HG02840 (cell line): ENCODE data around the gene PITPNB.

Experiments
- ATAC-seq: cut with Tn5 transposase; IDR thresholded peaks from one replicate; pipeline ENCODE4 v1.9.1; 2021; ENCODE audit warnings: mild to moderate bottlenecking, moderate library complexity, moderate number of reproducible peaks; ENCODE audit not compliant: unreplicated experiment, low FRiP score

Gene PITPNB

GRCh38 chr22:27836181-27836580, 82.9 kb downstream of the PITPNB start:
- ATAC-seq = no peak

- no peak for ATAC-seq
These were observed 83.6 kb downstream of the PITPNB start for GRCh38 chr22:27835446-27835845.

- no peak for ATAC-seq
These were observed 84.5 kb downstream of the PITPNB start for GRCh38 chr22:27834364-27835185.

GRCh38 chr22:27833803-27834202, 85.3 kb downstream of the PITPNB start:
- ATAC-seq = no peak

- no peak for ATAC-seq
These were observed 86.5 kb downstream of the PITPNB start for GRCh38 chr22:27832606-27833005.

GRCh38 chr22:27829620-27830019, 89.4 kb downstream of the PITPNB start:
- no peak for ATAC-seq

GRCh38 chr22:27827604-27828587, 91.2 kb downstream of the PITPNB start:
- ATAC-seq = no peak

GRCh38 chr22:27825174-27825573, 93.9 kb downstream of the PITPNB start:
- no peak for ATAC-seq

GRCh38 chr22:27823221-27823620, 95.8 kb downstream of the PITPNB start:
- ATAC-seq = no peak

GRCh38 chr22:27820896-27821866, 97.9 kb downstream of the PITPNB start:
- no peak for ATAC-seq

GRCh38 chr22:27816552-27816951, 102.5 kb downstream of the PITPNB start:
- no peak for ATAC-seq

GRCh38 chr22:27815826-27816530, 103.1 kb downstream of the PITPNB start:
- no peak for ATAC-seq

GRCh38 chr22:27814993-27815392, 104.1 kb downstream of the PITPNB start:
- ATAC-seq = no peak

GRCh38 chr22:27811778-27812177, 107.3 kb downstream of the PITPNB start:
- ATAC-seq = no peak

GRCh38 chr22:27810609-27811151, 108.4 kb downstream of the PITPNB start:
- ATAC-seq = no peak

GRCh38 chr22:27809700-27810608, 109.1 kb downstream of the PITPNB start:
- no peak for ATAC-seq

GRCh38 chr22:27809226-27809603, 109.8 kb downstream of the PITPNB start:
- no peak for ATAC-seq
